ENCODE data around the gene UBE2J2. TPM values are rescaled to one million over a fixed set of nuclear protein-coding genes. Genes with fewer than 3 reads are reported as not detected.

Gene UBE2J2
- polyA plus RNA-seq, 3 donors = 25.8 to 45.1 (median 39.5) TPM

- no peak overlapping the region for H3K27ac ChIP-seq (ENCODE audit: low read depth, low read length)
- WGBS, 3 donors = 88 to 93% (median 91%) methylated on average over 22 of the region's 22 CpGs
These were observed 37.8 kb upstream of the UBE2J2 start for GRCh38 chr1:1311107-1312104.

- no peak overlapping the region for H3K27ac ChIP-seq (ENCODE audit: low read depth, low read length)
These were observed 36.9 kb upstream of the UBE2J2 start for GRCh38 chr1:1310476-1311053.

GRCh38 chr1:1310109-1310385, 36.4 kb upstream of the UBE2J2 start:
- WGBS, 3 donors = 78 to 90% (median 87%) methylated on average over 3 of the region's 3 CpGs
- H3K27ac ChIP-seq (ENCODE audit: low read depth, low read length) = no peak overlapping the region

More at GRCh38 chr1:1310476-1311053, 36.9 kb upstream of the UBE2J2 start:
- 82 to 91% (median 86%) methylated on average over 21 of the region's 21 CpGs for WGBS, 3 donors

- WGBS, 3 donors = 23 to 40% (median 40%) methylated on average over 53 to 57 of the region's 57 CpGs
- no peak overlapping the region for H3K27ac ChIP-seq (ENCODE audit: low read depth, low read length)
These were observed 35.8 kb upstream of the UBE2J2 start for GRCh38 chr1:1309251-1310108.

- WGBS, 3 donors = 1% methylated on average over 34 to 66 of the region's 66 CpGs
These were observed 35.1 kb upstream of the UBE2J2 start for GRCh38 chr1:1308756-1309250.

GRCh38 chr1:1307923-1308755, 34.5 kb upstream of the UBE2J2 start, which contains the start of the genes ACAP3 and PUSL1:
Gene ACAP3 (minus strand): TSS chr1:1307930. CDS start chr1:1307815, 115 bp downstream.
Gene PUSL1 (plus strand): TSS chr1:1308597. CDS start chr1:1308644, 47 bp downstream.
- H3K27ac ChIP-seq (ENCODE audit: low read depth, low read length) = peak within 1 kb of the TSS; percentile 66
- WGBS, 3 donors = 0 to 1% (median 0%) methylated on average over 79 to 126 of the region's 131 CpGs

More at GRCh38 chr1:1308756-1309250, 35.1 kb upstream of the UBE2J2 start:
- no peak overlapping the region for H3K27ac ChIP-seq (ENCODE audit: low read depth, low read length)

- 1% methylated on average over 36 to 69 of the region's 83 CpGs for WGBS, 3 donors
These were observed 33.7 kb upstream of the UBE2J2 start for GRCh38 chr1:1307261-1307922.

GRCh38 chr1:1306661-1307260, 33.1 kb upstream of the UBE2J2 start:
- no peak overlapping the region for H3K27ac ChIP-seq (ENCODE audit: low read depth, low read length)
- WGBS, 3 donors = 31 to 39% (median 34%) methylated on average over 27 of the region's 27 CpGs

More at GRCh38 chr1:1307261-1307922, 33.7 kb upstream of the UBE2J2 start:
- H3K27ac ChIP-seq (ENCODE audit: low read depth, low read length) = no peak overlapping the region

- H3K27ac ChIP-seq (ENCODE audit: low read depth, low read length) = no peak overlapping the region
- WGBS, 3 donors = 28 to 43% (median 32%) methylated on average over 11 of the region's 11 CpGs
These were observed 32.5 kb upstream of the UBE2J2 start for GRCh38 chr1:1306070-1306660.

GRCh38 chr1:1305300-1306069, 31.8 kb upstream of the UBE2J2 start:
- H3K27ac ChIP-seq (ENCODE audit: low read depth, low read length) = no peak overlapping the region
- 15 to 50% (median 15%) methylated on average over 23 to 25 of the region's 25 CpGs for WGBS, 3 donors

GRCh38 chr1:1304331-1305299, 31.0 kb upstream of the UBE2J2 start:
- WGBS, 3 donors = 32 to 59% (median 32%) methylated on average over 28 to 29 of the region's 29 CpGs
- H3K27ac ChIP-seq (ENCODE audit: low read depth, low read length) = no peak overlapping the region

GRCh38 chr1:1303736-1304135, 30.1 kb upstream of the UBE2J2 start:
- 74 to 84% (median 75%) methylated on average over 13 of the region's 13 CpGs for WGBS, 3 donors
- H3K27ac ChIP-seq (ENCODE audit: low read depth, low read length) = no peak overlapping the region

- WGBS, 3 donors = 78 to 90% (median 79%) methylated on average over 29 to 31 of the region's 31 CpGs
- no peak overlapping the region for H3K27ac ChIP-seq (ENCODE audit: low read depth, low read length)
These were observed 29.4 kb upstream of the UBE2J2 start for GRCh38 chr1:1302951-1303509.

- 90 to 96% (median 95%) methylated on average over 9 of the region's 9 CpGs for WGBS, 3 donors
- H3K27ac ChIP-seq (ENCODE audit: low read depth, low read length) = no peak overlapping the region
These were observed 28.4 kb upstream of the UBE2J2 start for GRCh38 chr1:1302006-1302430.

Measured in adipose tissue (tissue), 3 donors.